Right forelimb (tissue), 1 donor: ENCODE data around the gene ST3GAL3.
A peak's percentile ranks its signal among the peaks of the same experiment; 100 is the strongest.
"Not testable (repeated sequence)": the region's sequence is repeated elsewhere in the genome, so short reads cannot be mapped to it uniquely, and the experiment has no call there.

Experiments used
- DNase-seq: peaks from one replicate; pipeline ENCODE4 v3.0.0-alpha.2; 2018

ST3GAL3 gene

GRCh38 chr1:43760745-43761317 lies 53.5 kb downstream of the ST3GAL3 start:
- no peak for DNase-seq

GRCh38 chr1:43763497-43763973 lies 56.2 kb downstream of the ST3GAL3 start:
- DNase-seq, result peak; percentile 81

GRCh38 chr1:43764581-43764980 lies 57.2 kb downstream of the ST3GAL3 start:
- DNase-seq, result no peak

- DNase-seq, result no peak
Observed at GRCh38 chr1:43766086-43766784, 58.9 kb downstream of the ST3GAL3 start.

- DNase-seq, result no peak
Observed at GRCh38 chr1:43766818-43767525, 59.6 kb downstream of the ST3GAL3 start.

- no peak for DNase-seq
Observed at GRCh38 chr1:43768168-43768567, 60.8 kb downstream of the ST3GAL3 start.

- no peak for DNase-seq
Observed at GRCh38 chr1:43769350-43769908, 62.1 kb downstream of the ST3GAL3 start.

GRCh38 chr1:43770111-43770510 lies 62.8 kb downstream of the ST3GAL3 start:
- no peak for DNase-seq

- DNase-seq, result no peak
Observed at GRCh38 chr1:43772978-43773377, 65.6 kb downstream of the ST3GAL3 start.

- DNase-seq, result no peak
Observed at GRCh38 chr1:43773821-43774220, 66.5 kb downstream of the ST3GAL3 start.

GRCh38 chr1:43774359-43774758 lies 67.0 kb downstream of the ST3GAL3 start:
- no peak for DNase-seq

- DNase-seq, result no peak
Observed at GRCh38 chr1:43776043-43776761, 68.9 kb downstream of the ST3GAL3 start.

- DNase-seq, result not testable (repeated sequence)
Observed at GRCh38 chr1:43777916-43778315, 70.6 kb downstream of the ST3GAL3 start.

- no peak for DNase-seq
Observed at GRCh38 chr1:43779266-43779665, 71.9 kb downstream of the ST3GAL3 start.

- no peak for DNase-seq
Observed at GRCh38 chr1:43779805-43780403, 72.6 kb downstream of the ST3GAL3 start.

GRCh38 chr1:43781574-43781973 lies 74.2 kb downstream of the ST3GAL3 start:
- no peak for DNase-seq

GRCh38 chr1:43783096-43783670 lies 75.8 kb downstream of the ST3GAL3 start:
- DNase-seq, result no peak

GRCh38 chr1:43783671-43784205 lies 76.4 kb downstream of the ST3GAL3 start:
- no peak for DNase-seq

GRCh38 chr1:43786201-43786958 lies 79.0 kb downstream of the ST3GAL3 start:
- no peak for DNase-seq

- no peak for DNase-seq
Observed at GRCh38 chr1:43786960-43787359, 79.6 kb downstream of the ST3GAL3 start.
